A673 (cell line): ENCODE results near the gene MMD2. TPM values are rescaled to one million over a fixed set of nuclear protein-coding genes. Genes with fewer than 3 reads are reported as not detected.

Experiments used
- BruUV-seq: library from RNA; stranded (reverse); fragments of 400-500 nt; replicated peaks from 2 replicates; lab custom pipeline; 2021; lab: Mats Ljungman, UMichigan
- CTCF ChIA-PET: fragments of 300-600 bp; sonication (Branson Sonifier 250); formaldehyde crosslinking; loops from one replicate; lab custom pipeline; 2022; ENCODE audit warnings: antibody characterized with exemption; lab: Charles Lee
- POLR2A ChIA-PET: fragments of 300-600 bp; sonication (Branson Sonifier 250); formaldehyde crosslinking; loops from one replicate; lab custom pipeline; 2022; ENCODE audit warnings: antibody characterized with exemption; ENCODE audit not compliant: low non-redundant PET; lab: Charles Lee
- DNase-seq: peaks from one replicate; pipeline ENCODE4 v3.0.0-alpha.2; 2015; ENCODE audit warnings: low spot score
- H3K27ac ChIP-seq: fragments of 200-600 bp; sonication (generic); 2 replicates; pipeline ENCODE4 v1.5.1; 2016; ENCODE audit warnings: mixed run types, low read depth, mild to moderate bottlenecking, mixed read lengths, antibody characterized with exemption, low read length; ENCODE audit not compliant: poor library complexity, severe bottlenecking
- H3K27me3 ChIP-seq: fragments of 200-600 bp; sonication (generic); replicated peaks from 2 replicates; pipeline ENCODE4 v1.6.1; 2017; ENCODE audit warnings: mixed run types, low read depth, mild to moderate bottlenecking, mixed read lengths, antibody characterized with exemption, low read length; ENCODE audit not compliant: insufficient read depth, poor library complexity
- H3K36me3 ChIP-seq: fragments of 200-600 bp; sonication (generic); 2 replicates; pipeline ENCODE4 v1.6.1; 2016; ENCODE audit warnings: mixed run types, mild to moderate bottlenecking, mixed read lengths, antibody characterized with exemption, low read length; ENCODE audit not compliant: insufficient read depth, poor library complexity, severe bottlenecking
- H3K4me1 ChIP-seq: fragments of 200-600 bp; sonication (generic); 2 replicates; pipeline ENCODE4 v1.6.1; 2017; ENCODE audit warnings: mixed run types, mild to moderate bottlenecking, mixed read lengths, antibody characterized with exemption, low read length; ENCODE audit not compliant: insufficient read depth, poor library complexity, severe bottlenecking
- H3K4me3 ChIP-seq: fragments of 200-600 bp; sonication (generic); 2 replicates; pipeline ENCODE4 v1.5.1; 2016; ENCODE audit warnings: low read depth, mixed run types, mild to moderate bottlenecking, mixed read lengths, low read length; ENCODE audit not compliant: poor library complexity, severe bottlenecking
- H3K9me3 ChIP-seq: fragments of 200-600 bp; sonication (generic); 2 replicates; pipeline ENCODE4 v1.6.1; 2016; ENCODE audit warnings: mixed run types, low read depth, mild to moderate bottlenecking, mixed read lengths, antibody characterized with exemption, low read length; ENCODE audit not compliant: poor library complexity, severe bottlenecking
- CTCF ChIP-seq: fragments of 300-800, 200-600 bp; sonication (generic); conservative IDR thresholded peaks from 2 replicates; pipeline ENCODE4 v1.5.1; 2017; ENCODE audit warnings: low read depth, mild to moderate bottlenecking, antibody characterized with exemption, low read length, moderate library complexity, mixed read lengths
- EZH2 ChIP-seq: fragments of 200-600 bp; sonication (generic); IDR thresholded peaks from 2 replicates; pipeline ENCODE4 v1.6.1; 2017; ENCODE audit warnings: borderline replicate concordance, low read depth, mild to moderate bottlenecking, mixed read lengths, antibody characterized with exemption, low read length; ENCODE audit not compliant: poor library complexity, severe bottlenecking
- intact Hi-C: fragments of 100-400 bp; cut with micrococcal nuclease; formaldehyde crosslinking; loops from one replicate; pipeline ENCODE4 v1.10.0; 2022; ENCODE audit not compliant: unreplicated experiment
- total RNA-seq: library from RNA; stranded (reverse); gene quantifications from 2 replicates; pipeline ENCODE4 v1.2.3, GENCODE V29; 2021

The MMD2 gene
- total RNA-seq, 1 experiment from 2014 or later = not detected

GRCh38 chr7:4885317-4885807 lies 73.6 kb downstream of the MMD2 start:
- H3K36me3 ChIP-seq = no peaks in the 10 kb centered on the region
- no peaks in the 10 kb centered on the region for H3K9me3 ChIP-seq
- no peaks in the 10 kb centered on the region for H3K27me3 ChIP-seq
- POLR2A ChIA-PET = no interaction called here
- no TSS peak for BruUV-seq
- CTCF ChIA-PET = no interaction called here
- H3K4me1 ChIP-seq = no peaks in the 10 kb centered on the region
- TF ChIP-seq CTCF = no peak
- no peak for TF ChIP-seq EZH2
- intact Hi-C loops = no loop called here
- H3K27ac ChIP-seq = no peak overlapping the region
- H3K4me3 ChIP-seq = no peak overlapping the region
- DNase-seq = no peak

- Histone ChIP-seq H3K4me1 (no peaks in the 10 kb centered on the region), H3K4me3 (no peak overlapping the region), H3K27ac (no peak overlapping the region), H3K36me3 (no peaks in the 10 kb centered on the region), H3K9me3 (no peaks in the 10 kb centered on the region), H3K27me3 (no peaks in the 10 kb centered on the region)
- DNase-seq = no peak
- TF ChIP-seq CTCF (no peak), EZH2 (no peak)
- CTCF ChIA-PET = interaction anchor here (1.2 to 1.8 kb wide), 7 partner anchors 10 to 149 kb away, joined by 3 to 9 read pairs (median 5); no protein-coding TSS in a partner anchor
- POLR2A ChIA-PET = no interaction called here
- intact Hi-C loops = no loop called here
- no TSS peak for BruUV-seq
Measured at GRCh38 chr7:4884164-4884563, 74.8 kb downstream of the MMD2 start.

GRCh38 chr7:4883372-4884144 lies 75.4 kb downstream of the MMD2 start, which contains the start of gene RADIL:
TSS of gene RADIL (minus strand) at chr7:4883716. CDS start at chr7:4878139, 5,577 bp downstream.
- BruUV-seq = no TSS peak
- H3K9me3 ChIP-seq = no peaks in the 10 kb centered on the region
- H3K4me3 ChIP-seq = peak within 1 kb of the TSS; percentile 72
- POLR2A ChIA-PET = no interaction called here
- DNase-seq = peak; percentile 94
- H3K36me3 ChIP-seq = no peaks in the 10 kb centered on the region
- no peaks in the 10 kb centered on the region for H3K27me3 ChIP-seq
- no peaks in the 10 kb centered on the region for H3K4me1 ChIP-seq
- H3K27ac ChIP-seq = peak within 1 kb of the TSS; percentile 65
- no peak for TF ChIP-seq EZH2
- TF ChIP-seq CTCF = peak; percentile 89
- CTCF ChIA-PET = interaction anchor here (0.6 to 1.8 kb wide), 10 partner anchors 11 to 1886 kb away, joined by 3 to 9 read pairs (median 4); no protein-coding TSS in a partner anchor
- intact Hi-C loops = no loop called here
